Activated CD4-positive, alpha-beta T cell treated with anti-CD3 and anti-CD28 coated beads for 48 hours (primary cell): ENCODE measurements around the gene OGDHL.
A peak's percentile ranks its signal among the peaks of the same experiment; 100 is the strongest.
"Not testable (repeated sequence)": the region's sequence is repeated elsewhere in the genome, so short reads cannot be mapped to it uniquely, and the experiment has no call there.

Source experiments
- DNase-seq: peaks from one replicate; pipeline ENCODE4 v3.0.0-alpha.2; 2020

OGDHL gene

GRCh38 chr10:49761789-49762565 lies at the start of gene OGDHL:
OGDHL (minus strand) TSS chr10:49762323; CDS start chr10:49758592, 3,731 bp downstream.
- peak; percentile 71 for DNase-seq

- DNase-seq = no peak
Observed at GRCh38 chr10:49803988-49804387, 41.9 kb upstream of the OGDHL start.

GRCh38 chr10:49798275-49798674 lies 36.2 kb upstream of the OGDHL start:
- no peak for DNase-seq

GRCh38 chr10:49791100-49791499 lies 29.0 kb upstream of the OGDHL start:
- no peak for DNase-seq

GRCh38 chr10:49784681-49785080 lies 22.6 kb upstream of the OGDHL start:
- no peak for DNase-seq

- DNase-seq = no peak
Observed at GRCh38 chr10:49783645-49784044, 21.5 kb upstream of the OGDHL start.

- DNase-seq = no peak
Observed at GRCh38 chr10:49781247-49781646, 19.1 kb upstream of the OGDHL start.

- DNase-seq = no peak
Observed at GRCh38 chr10:49778197-49778596, 16.1 kb upstream of the OGDHL start.

- DNase-seq = no peak
Observed at GRCh38 chr10:49776851-49777250, 14.7 kb upstream of the OGDHL start.

- no peak for DNase-seq
Observed at GRCh38 chr10:49775014-49775413, 12.9 kb upstream of the OGDHL start.

- DNase-seq = not testable (repeated sequence)
Observed at GRCh38 chr10:49772944-49773343, 10.8 kb upstream of the OGDHL start.

GRCh38 chr10:49771046-49771445 lies 8.9 kb upstream of the OGDHL start:
- not testable (repeated sequence) for DNase-seq

- no peak for DNase-seq
Observed at GRCh38 chr10:49769692-49770091, 7.6 kb upstream of the OGDHL start.

- DNase-seq = no peak
Observed at GRCh38 chr10:49768731-49769130, 6.6 kb upstream of the OGDHL start.

GRCh38 chr10:49768329-49768728 lies 6.2 kb upstream of the OGDHL start:
- DNase-seq = no peak

GRCh38 chr10:49767752-49768151 lies 5.6 kb upstream of the OGDHL start:
- no peak for DNase-seq

- DNase-seq = no peak
Observed at GRCh38 chr10:49766484-49766883, 4.4 kb upstream of the OGDHL start.

- DNase-seq = no peak
Observed at GRCh38 chr10:49762566-49762877, 399 bp upstream of the OGDHL start.

- DNase-seq = no peak
Observed at GRCh38 chr10:49761201-49761788, 828 bp downstream of the OGDHL start.

- no peak for DNase-seq
Observed at GRCh38 chr10:49760789-49761188, 1.3 kb downstream of the OGDHL start.

GRCh38 chr10:49759787-49760551 lies 2.2 kb downstream of the OGDHL start:
- no peak for DNase-seq

- DNase-seq = no peak
Observed at GRCh38 chr10:49758249-49758930, 3.7 kb downstream of the OGDHL start.

- no peak for DNase-seq
Observed at GRCh38 chr10:49756641-49757040, 5.5 kb downstream of the OGDHL start.
